NCI-H526 (cell line): Measurements from ENCODE around the gene TLCD3A.
"Not testable (repeated sequence)": the region's sequence is repeated elsewhere in the genome, so short reads cannot be mapped to it uniquely, and the experiment has no call there.

Experiments used
- DNase-seq, 2 experiments: peaks; one replicate each; lab custom pipeline; 2025; lab: John Stamatoyannopoulos, UW

The TLCD3A gene

GRCh38 chr17:749359-749758 is 17.0 kb downstream of the TLCD3A start:
- not testable (repeated sequence) for DNase-seq

- DNase-seq = no peak
Measured at GRCh38 chr17:750431-751037, 18.1 kb downstream of the TLCD3A start.

GRCh38 chr17:751269-752001 is 19.0 kb downstream of the TLCD3A start:
- peak in 1 of 2 experiments; percentile 42 for DNase-seq

DNA sequence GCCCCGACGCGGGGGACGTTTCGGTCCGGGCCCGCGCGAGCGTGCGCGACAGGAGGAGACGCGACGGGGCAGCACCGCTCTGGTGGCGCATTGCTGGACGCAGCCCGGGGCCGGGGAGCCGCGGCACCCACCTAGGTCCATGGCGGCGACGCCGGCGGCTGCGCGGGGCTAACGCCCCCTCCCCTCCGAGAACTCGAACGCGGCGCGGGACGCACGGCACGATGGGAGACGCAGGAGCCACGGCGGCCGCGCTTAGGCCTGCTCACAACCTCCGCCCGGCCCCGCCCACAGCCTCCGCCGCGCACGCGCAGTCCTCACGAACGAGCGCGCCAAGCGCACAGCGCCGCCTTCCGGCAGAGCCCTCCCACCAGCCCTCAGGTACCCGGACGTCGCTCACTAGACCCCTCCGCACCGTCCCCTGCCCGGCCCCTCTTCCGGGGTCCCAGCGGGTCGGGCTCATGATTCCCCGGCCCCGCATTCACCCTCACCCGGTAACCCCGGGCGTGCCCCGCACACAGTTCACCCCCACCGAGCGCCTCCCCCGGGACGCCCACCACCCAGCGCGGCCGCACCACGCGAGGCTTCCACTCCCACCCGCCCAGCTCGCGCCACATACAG is 19.7 kb downstream of the TLCD3A start, which contains the start of gene GEMIN4:
Gene GEMIN4 (minus strand): TSS at position 263 of the 618 bp plus-strand sequence. CDS start 122 bp downstream, at position 141.
- DNase-seq = peak; percentile 10 to 91

DNA sequence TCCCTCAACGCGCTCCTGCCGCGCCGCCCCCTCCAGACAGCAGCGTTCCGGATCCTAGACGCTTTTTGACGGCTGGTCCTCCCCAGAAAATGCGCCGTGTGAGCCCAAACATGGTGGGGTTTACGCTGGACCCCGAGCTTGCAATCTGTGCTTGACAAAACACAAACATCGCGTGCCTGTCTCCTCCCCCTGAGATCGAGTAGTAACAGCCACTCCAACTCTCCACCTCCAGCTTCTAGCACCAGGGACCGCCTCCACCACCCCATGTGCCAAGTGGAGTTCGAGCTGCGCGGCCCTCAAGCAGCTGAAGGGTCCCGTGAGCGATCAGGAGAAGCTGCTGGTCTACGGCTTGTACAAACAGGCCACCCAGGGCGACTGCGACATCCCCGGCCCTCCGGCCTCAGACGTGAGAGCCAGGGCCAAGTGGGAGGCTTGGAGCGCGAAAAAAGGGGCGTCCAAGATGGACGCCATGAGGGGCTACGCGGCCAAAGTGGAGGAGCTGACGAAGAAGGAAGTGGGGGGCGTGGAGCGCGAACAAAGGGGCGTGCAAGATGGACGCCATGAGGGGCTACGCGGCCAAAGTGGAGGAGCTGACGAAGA is 20.3 kb downstream of the TLCD3A start:
- peak; percentile 38 to 41 for DNase-seq

GRCh38 chr17:753418-753817 is 21.0 kb downstream of the TLCD3A start:
- DNase-seq = no peak

DNA sequence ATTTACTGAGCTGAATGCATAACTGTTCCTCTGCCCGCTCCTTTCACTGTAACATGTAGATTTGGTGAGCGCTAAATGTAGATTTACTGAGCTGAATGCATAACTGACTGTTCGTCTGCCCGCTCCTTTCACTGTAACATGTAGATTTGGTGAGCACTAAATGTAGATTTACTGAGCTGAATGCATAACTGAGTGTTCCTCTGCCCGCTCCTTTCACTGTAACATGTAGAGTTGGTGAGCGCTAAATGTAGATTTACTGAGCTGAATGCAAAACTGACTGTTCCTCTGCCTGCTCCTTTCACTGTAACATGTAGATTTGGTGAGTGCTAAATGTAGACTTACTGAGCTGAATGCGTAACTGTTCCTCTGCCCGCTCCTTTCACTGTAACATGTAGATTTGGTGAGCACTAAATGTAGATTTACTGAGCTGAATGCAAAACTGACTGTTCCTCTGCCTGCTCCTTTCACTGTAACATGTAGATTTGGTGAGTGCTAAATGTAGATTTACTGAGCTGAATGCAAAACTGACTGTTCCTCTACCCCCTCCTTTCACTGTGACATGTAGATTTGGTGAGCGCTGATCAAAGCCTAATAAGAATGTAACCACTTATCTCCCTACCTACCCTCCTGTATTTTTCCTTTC is 23.0 kb downstream of the TLCD3A start:
- DNase-seq = not testable (repeated sequence)

DNA sequence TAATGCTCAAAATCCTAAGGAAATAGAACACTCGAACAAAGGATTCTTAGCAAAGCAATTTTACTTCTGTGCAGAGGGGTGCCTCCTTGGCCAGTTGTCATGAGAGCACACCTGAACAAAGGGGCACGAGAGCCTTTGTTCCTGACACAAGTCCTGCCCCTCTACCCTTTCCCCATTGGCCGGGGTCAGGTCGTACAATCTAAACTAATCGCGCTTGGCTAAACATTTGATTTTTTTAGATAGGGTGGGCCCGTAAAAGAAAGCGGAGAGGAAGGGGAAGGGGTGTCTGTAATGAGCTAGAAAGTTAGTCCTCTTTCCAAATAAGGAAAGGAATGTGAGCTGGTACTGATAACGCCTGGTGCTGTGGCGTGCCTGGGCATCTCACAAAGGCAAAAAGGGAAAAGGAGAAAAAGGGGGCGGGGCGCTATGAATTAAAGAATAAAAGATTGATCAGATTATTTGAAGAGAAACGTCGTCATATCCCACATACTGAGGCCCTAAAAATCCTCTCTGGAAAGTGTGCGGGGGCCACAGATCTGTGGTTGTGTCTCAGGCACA is 23.7 kb downstream of the TLCD3A start:
- not testable (repeated sequence) for DNase-seq

GRCh38 chr17:759964-760363 is 27.6 kb downstream of the TLCD3A start:
- DNase-seq = no peak

GRCh38 chr17:760371-760770 is 28.0 kb downstream of the TLCD3A start:
- DNase-seq = no peak

GRCh38 chr17:767076-767475 is 34.7 kb downstream of the TLCD3A start:
- DNase-seq = no peak

DNA sequence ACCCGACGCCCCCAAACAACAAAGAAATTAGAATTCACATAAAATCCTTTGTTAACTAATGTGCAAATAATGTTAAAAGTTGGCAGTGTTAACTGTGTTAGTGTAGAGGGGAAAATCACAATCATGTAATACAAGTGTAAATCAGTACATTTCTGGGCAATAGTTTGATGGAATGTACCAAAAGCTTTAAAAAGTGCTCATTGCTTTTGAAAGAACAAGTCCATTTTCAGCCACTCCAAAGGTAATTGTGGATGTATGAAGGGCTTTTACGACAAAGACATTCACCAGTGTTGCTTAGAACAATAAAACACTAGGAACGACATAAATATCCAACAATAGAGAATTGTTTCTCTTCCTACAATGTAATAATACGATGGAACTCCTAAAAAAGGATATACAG is 40.6 kb downstream of the TLCD3A start:
- no peak for DNase-seq

DNA sequence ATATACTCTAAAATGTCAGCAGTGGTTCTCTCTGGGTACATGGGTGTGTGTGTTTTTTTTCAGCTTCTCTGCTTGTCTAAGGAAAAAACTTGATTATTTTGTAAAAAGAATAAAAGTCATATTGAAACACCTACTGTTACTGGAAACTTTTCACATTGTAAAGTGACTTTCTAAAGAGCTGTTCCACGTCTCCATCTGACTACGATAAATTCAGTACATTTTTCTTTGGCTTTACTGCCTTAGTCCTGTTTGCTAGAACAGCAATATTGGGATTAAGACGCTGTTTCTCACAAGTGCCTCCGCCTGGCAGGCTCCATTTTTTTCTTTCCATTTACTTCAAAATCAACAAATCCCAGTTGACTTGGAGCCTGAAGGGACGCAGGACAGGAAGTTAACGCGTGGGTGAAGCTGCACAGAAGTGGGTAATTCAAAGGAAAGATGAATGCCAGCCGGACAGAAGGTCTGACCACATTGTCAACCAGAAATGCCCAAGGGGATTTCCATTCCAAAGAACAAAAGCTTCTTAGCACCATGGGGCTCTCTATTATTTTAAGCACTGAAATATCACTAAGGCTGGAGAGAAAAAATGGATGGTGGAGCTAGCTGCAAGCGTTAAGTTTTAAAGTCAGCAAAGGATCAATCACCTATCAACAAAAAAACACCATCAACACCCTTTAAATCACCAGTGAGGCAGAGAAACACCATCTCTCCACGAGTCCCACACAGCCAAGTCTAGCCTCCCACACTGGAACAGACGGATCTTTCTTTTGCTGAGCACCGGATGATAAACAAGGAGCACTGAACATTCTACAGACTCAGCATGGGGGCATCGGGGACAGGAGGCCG is 41.3 kb downstream of the TLCD3A start:
- no peak for DNase-seq

GRCh38 chr17:774313-774584 is 41.9 kb downstream of the TLCD3A start:
- DNase-seq = no peak

GRCh38 chr17:778096-778495 is 45.7 kb downstream of the TLCD3A start:
- DNase-seq = no peak

GRCh38 chr17:781805-782731 is 49.7 kb downstream of the TLCD3A start, which contains the start of the genes GLOD4 and MRM3:
GLOD4 (minus strand) TSS chr17:782280; CDS start chr17:782255, 25 bp downstream.
MRM3 (plus strand) TSS chr17:782353; CDS start chr17:782379, 26 bp downstream.
- peak; percentile 65 to 83 for DNase-seq

DNA sequence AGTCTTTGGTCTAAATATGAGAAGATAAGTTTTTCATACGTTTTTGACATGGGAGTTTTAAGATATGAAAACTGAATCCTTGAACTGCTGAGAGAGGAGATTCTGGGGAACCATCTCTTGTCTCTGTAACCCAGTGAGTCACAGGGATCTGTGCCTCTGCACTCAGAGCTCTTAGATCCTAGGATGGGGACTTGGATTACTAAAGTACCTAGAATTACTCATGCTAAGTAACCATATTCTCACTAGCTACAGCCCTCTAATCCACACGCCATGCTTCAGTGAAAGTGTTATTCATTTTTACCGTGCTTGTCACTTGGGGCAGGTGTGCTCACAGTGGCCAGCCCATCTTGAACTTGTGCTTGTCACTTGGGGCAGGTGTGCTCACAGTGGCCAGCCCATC is 51.7 kb downstream of the TLCD3A start:
- no peak for DNase-seq

GRCh38 chr17:785901-786300 is 53.5 kb downstream of the TLCD3A start:
- DNase-seq = not testable (repeated sequence)

DNA sequence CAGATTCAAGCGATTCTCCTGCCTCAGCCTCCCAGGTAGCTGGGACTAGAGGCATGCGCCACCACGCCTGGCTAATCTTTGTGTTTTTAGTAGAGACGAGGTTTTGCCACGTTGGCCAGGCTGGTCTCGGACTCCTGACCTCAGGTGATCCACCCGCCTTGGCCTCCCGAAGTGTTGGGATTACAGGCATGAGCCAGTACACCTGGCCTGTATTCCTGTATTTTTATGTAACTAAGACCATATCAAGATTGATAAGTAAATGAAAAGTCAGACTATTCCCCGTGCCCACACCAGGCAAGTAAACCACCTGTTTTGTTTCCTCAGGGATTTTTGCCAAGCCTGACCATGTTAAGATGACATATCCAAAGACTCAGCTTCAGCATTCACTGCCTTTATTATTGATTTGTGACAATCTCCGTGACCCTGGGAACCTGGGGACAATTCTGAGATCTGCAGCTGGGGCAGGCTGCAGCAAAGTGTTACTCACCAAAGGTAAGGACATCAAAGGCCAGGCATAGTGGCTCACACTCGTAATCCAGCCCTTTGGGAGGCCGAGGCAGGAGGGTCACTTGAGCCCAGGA is 55.3 kb downstream of the TLCD3A start:
- DNase-seq = no peak
